HG02852 (cell line): ENCODE results near the gene DUSP7.

Source experiments
- ATAC-seq: cut with Tn5 transposase; IDR thresholded peaks from one replicate; pipeline ENCODE4 v1.9.1; 2021; ENCODE audit warnings: mild to moderate bottlenecking, moderate library complexity; ENCODE audit not compliant: unreplicated experiment

Gene DUSP7

GRCh38 chr3:52068730-52069129 lies 12.4 kb upstream of the DUSP7 start:
- no peak for ATAC-seq

GRCh38 chr3:52068055-52068571 lies 11.7 kb upstream of the DUSP7 start:
- no peak for ATAC-seq

- no peak for ATAC-seq
Measured at GRCh38 chr3:52067526-52067925, 11.2 kb upstream of the DUSP7 start.

GRCh38 chr3:52067046-52067445 lies 10.7 kb upstream of the DUSP7 start:
- no peak for ATAC-seq

- no peak for ATAC-seq
Measured at GRCh38 chr3:52065264-52065756, 8.9 kb upstream of the DUSP7 start.

GRCh38 chr3:52064561-52064960 lies 8.2 kb upstream of the DUSP7 start:
- no peak for ATAC-seq

GRCh38 chr3:52063026-52063723 lies 6.8 kb upstream of the DUSP7 start:
- ATAC-seq, result no peak

- ATAC-seq, result no peak
Measured at GRCh38 chr3:52062505-52062904, 6.1 kb upstream of the DUSP7 start.

GRCh38 chr3:52061121-52061910 lies 4.9 kb upstream of the DUSP7 start:
- no peak for ATAC-seq

- no peak for ATAC-seq
Measured at GRCh38 chr3:52059781-52060180, 3.4 kb upstream of the DUSP7 start.

GRCh38 chr3:52057812-52058495 lies 1.6 kb upstream of the DUSP7 start:
- no peak for ATAC-seq

GRCh38 chr3:52056968-52057811 lies 819 bp upstream of the DUSP7 start:
- ATAC-seq, result peak; percentile 80

- ATAC-seq, result no peak
Measured at GRCh38 chr3:52055537-52056351, 627 bp downstream of the DUSP7 start.

- no peak for ATAC-seq
Measured at GRCh38 chr3:52054661-52055511, 1.5 kb downstream of the DUSP7 start.

GRCh38 chr3:52053307-52054304 lies 2.8 kb downstream of the DUSP7 start:
- ATAC-seq, result no peak

- ATAC-seq, result no peak
Measured at GRCh38 chr3:52052831-52053306, 3.5 kb downstream of the DUSP7 start.

GRCh38 chr3:52051444-52051843 lies 4.9 kb downstream of the DUSP7 start:
- ATAC-seq, result no peak
